Activated naive CD4-positive, alpha-beta T cell treated with anti-CD3 and anti-CD28 coated beads for 36 hours (primary cell): Measurements from ENCODE around the gene RPS24. TPM values are rescaled to one million over a fixed set of nuclear protein-coding genes. Genes with fewer than 3 reads are reported as not detected.

ENCODE experiments used
- CTCF ChIA-PET: fragments of 350-600 bp; sonication (Branson Sonifier 250); formaldehyde crosslinking; loops from one replicate; lab custom pipeline; 2021; ENCODE audit warnings: antibody characterized with exemption; lab: Charles Lee
- DNase-seq: peaks from one replicate; pipeline ENCODE4 v3.0.0-alpha.2; 2020
- H3K27ac Mint-ChIP-seq: one replicate; pipeline ENCODE4 v1.8.0; 2021; ENCODE audit warnings: mild to moderate bottlenecking, mixed read lengths
- H3K27me3 Mint-ChIP-seq: one replicate; pipeline ENCODE4 v1.8.0; 2021; ENCODE audit warnings: low read depth, mixed read lengths
- H3K36me3 Mint-ChIP-seq: one replicate; pipeline ENCODE4 v1.8.0; 2021; ENCODE audit warnings: low read depth, mixed read lengths
- H3K4me1 Mint-ChIP-seq: one replicate; pipeline ENCODE4 v1.8.0; 2021; ENCODE audit warnings: low read depth, mixed read lengths
- H3K4me3 Mint-ChIP-seq: one replicate; pipeline ENCODE4 v1.8.0; 2021; ENCODE audit warnings: mild to moderate bottlenecking, moderate library complexity, mixed read lengths
- H3K9me3 Mint-ChIP-seq: one replicate; pipeline ENCODE4 v1.8.0; 2021; ENCODE audit warnings: mixed read lengths
- intact Hi-C: fragments of 100-400 bp; cut with micrococcal nuclease; formaldehyde crosslinking; loops from one replicate; pipeline ENCODE4 v1.15.1; 2023
- total RNA-seq, 2 experiments: library from RNA; stranded (reverse); gene quantifications; one replicate each; pipeline ENCODE4 v1.2.3, GENCODE V29; 2021

The RPS24 gene
- total RNA-seq, 2 experiments from 2014 or later = 2,424 to 2,524 TPM

DNA sequence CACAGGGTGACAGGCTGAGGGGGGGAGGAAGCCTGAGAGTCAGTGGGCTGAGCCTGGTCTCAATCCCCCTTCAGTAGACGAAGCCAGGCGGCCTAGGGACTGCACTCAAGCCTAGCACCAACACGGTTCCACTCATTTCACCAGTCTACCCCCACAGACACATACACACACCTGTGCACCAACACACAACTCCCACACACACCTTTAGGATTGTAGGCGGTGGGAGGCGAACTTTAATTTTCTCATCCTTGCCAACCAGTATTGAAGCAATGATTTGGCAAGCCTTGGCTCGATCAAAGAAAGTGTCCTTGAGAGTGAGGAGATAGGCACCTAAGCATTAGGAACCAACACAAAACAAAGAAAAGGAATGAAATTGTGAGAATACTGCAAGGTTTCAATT lies 24.0 kb upstream of the RPS24 start:
- DNase-seq = no peak
- Mint-ChIP-seq H3K36me3 (peaks cover 46% of the 10 kb centered on the region), H3K4me1 (no peaks in the 10 kb centered on the region), H3K27ac (no peak overlapping the region), H3K4me3 (no peak overlapping the region), H3K9me3 (no peaks in the 10 kb centered on the region), H3K27me3 (no peaks in the 10 kb centered on the region)
- intact Hi-C loops = no loop called here
- CTCF ChIA-PET = interaction anchor here (0.6 to 0.7 kb wide), 2 partner anchors 191 to 290 kb away, joined by 3 read pairs; no protein-coding TSS in a partner anchor

DNA sequence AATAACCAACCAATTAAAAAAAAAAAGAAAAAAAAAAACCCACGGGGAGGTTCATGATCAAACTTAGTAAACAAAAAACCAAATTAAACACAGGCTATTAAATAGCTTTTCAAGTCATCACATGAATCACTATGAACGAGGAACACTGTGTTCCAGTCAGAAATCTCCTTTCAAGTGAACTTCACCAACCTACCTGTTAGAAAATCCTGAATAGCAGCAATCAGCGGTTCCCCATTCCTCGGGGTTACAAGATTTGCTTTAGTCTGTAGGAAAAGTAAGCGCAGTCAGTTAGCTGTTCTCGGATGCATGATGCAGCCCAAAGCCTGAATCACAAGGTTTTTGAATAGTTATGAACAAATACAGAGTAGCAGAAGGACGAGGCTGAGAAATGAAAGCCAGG lies 23.4 kb upstream of the RPS24 start:
- Mint-ChIP-seq H3K4me1 (no peaks in the 10 kb centered on the region), H3K27me3 (no peaks in the 10 kb centered on the region), H3K27ac (no peak overlapping the region), H3K4me3 (no peak overlapping the region), H3K9me3 (no peaks in the 10 kb centered on the region), H3K36me3 (peaks cover 47% of the 10 kb centered on the region)
- CTCF ChIA-PET = interaction anchor here (0.6 kb wide), 1 partner anchor 290 kb away, joined by 3 read pairs; no protein-coding TSS in a partner anchor
- intact Hi-C loops = no loop called here
- DNase-seq = no peak

DNA sequence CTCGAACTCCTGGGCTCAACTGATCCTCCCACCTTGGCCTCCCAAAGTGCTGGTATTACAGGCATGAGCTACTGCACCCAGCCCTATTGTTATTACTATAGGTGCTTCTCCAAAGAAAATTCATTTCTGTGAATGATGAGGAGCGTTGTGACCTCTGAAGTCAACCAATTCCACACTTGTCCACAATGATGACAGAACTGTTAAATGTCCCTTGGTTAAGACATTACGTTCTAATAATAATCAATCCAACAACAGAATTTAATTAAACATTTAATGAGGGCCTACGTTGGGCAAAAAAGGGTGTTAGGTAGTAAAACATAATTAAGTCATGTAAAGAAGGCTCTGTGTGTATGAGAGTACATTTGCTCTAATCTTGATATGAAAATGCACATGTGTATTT lies 22.6 kb upstream of the RPS24 start:
- intact Hi-C loops = no loop called here
- CTCF ChIA-PET = no interaction called here
- Mint-ChIP-seq H3K4me1 (no peaks in the 10 kb centered on the region), H3K9me3 (no peaks in the 10 kb centered on the region), H3K27ac (no peak overlapping the region), H3K4me3 (no peak overlapping the region), H3K36me3 (peaks cover 42% of the 10 kb centered on the region), H3K27me3 (no peaks in the 10 kb centered on the region)
- no peak for DNase-seq

DNA sequence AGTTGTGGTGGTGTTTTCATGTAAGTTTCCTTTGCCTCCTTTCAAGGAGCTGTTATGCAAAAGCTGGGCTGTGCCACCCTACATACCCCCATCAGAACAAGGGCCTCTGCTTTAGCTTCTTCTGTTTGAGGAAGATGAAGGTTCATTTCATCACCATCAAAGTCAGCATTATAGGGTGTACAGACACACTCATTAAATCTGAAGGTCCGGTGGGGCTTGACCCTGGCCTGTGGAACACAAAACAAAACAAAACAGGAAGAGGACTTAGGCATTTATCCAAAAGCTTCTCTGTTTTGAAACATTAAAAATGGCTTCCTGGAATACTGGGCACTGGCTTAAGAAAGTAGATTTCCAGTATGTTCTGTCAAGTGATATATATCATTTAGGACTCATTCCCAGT lies 20.1 kb upstream of the RPS24 start:
- peaks cover 35% of the 10 kb centered on the region for H3K36me3 Mint-ChIP-seq
- no peaks in the 10 kb centered on the region for H3K4me1 Mint-ChIP-seq
- no peaks in the 10 kb centered on the region for H3K9me3 Mint-ChIP-seq
- H3K27ac Mint-ChIP-seq = no peak overlapping the region
- intact Hi-C loops = no loop called here
- no peak for DNase-seq
- no peaks in the 10 kb centered on the region for H3K27me3 Mint-ChIP-seq
- CTCF ChIA-PET = interaction anchor here (0.6 kb wide), 1 partner anchor 9 kb away, joined by 4 read pairs; no protein-coding TSS in a partner anchor
- H3K4me3 Mint-ChIP-seq = no peak overlapping the region

DNA sequence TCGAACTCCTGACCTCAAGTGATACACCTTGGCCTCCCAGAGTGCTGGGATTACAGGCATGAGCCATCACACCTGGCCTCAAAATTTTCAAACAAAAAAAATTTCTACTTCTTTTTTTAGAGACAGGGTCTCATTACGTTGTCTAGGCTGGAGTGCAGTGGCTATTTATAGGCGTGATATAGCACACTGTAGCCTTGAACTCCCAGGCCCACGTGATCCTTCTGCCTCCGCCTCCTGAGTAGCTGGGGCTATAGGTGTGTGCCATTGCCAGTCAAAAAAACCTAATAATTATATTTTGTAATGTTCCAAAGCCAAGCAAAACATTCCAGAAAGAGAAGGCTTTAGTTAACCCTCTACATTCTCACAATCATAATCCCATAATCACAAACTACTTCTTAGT lies 18.1 kb upstream of the RPS24 start:
- Mint-ChIP-seq H3K27ac (no peak overlapping the region), H3K4me1 (no peaks in the 10 kb centered on the region), H3K4me3 (no peak overlapping the region), H3K9me3 (no peaks in the 10 kb centered on the region), H3K36me3 (peaks cover 26% of the 10 kb centered on the region), H3K27me3 (no peaks in the 10 kb centered on the region)
- no peak for DNase-seq
- CTCF ChIA-PET = interaction anchor here (0.6 kb wide), 1 partner anchor 41 kb away, joined by 4 read pairs; no protein-coding TSS in a partner anchor
- intact Hi-C loops = no loop called here

DNA sequence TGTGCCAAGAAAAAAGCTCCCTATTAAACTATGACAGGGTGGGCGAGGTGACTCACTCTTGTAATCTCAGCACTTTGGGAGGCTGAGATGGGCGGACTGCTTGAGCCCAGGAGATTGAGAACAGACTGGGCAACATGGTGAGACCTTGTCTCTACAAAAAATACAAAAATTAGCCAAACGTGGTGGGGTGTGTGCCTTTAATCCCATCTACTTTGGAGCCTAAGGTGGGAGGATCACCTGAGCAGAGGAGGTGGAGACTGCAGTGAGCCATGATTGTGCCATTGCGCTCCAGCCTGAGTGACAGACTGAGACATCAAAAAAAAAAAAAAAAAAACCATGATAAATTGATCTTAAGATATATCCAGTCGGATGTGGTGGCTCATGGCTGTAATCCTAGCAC lies 15.8 kb upstream of the RPS24 start:
- H3K4me3 Mint-ChIP-seq = no peak overlapping the region
- CTCF ChIA-PET = interaction anchor here (1.1 kb wide), 1 partner anchor 9 kb away, joined by 5 read pairs; no protein-coding TSS in a partner anchor
- H3K27ac Mint-ChIP-seq = no peak overlapping the region
- no peak for DNase-seq
- no peaks in the 10 kb centered on the region for H3K27me3 Mint-ChIP-seq
- no peaks in the 10 kb centered on the region for H3K9me3 Mint-ChIP-seq
- no peaks in the 10 kb centered on the region for H3K4me1 Mint-ChIP-seq
- peaks cover 39% of the 10 kb centered on the region for H3K36me3 Mint-ChIP-seq
- intact Hi-C loops = no loop called here

DNA sequence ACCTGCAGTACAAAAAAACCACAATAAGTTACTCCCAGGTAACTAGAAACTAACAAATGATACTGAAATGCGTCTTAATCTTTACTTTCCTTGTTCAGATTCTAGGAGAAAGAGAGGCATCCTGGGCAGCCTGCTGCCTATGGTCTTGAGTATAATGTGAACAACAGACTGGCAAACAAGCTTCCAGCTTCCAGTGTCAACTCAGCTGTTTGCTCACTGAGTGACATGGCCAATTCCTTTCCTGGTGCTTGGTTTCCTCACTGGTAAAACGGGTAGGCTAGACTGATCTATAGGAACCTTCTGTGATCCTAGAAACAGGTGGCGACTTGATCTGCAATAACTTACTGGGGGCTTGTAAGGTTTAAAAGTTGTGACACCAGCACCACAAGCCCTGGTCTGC lies 14.4 kb upstream of the RPS24 start:
- Mint-ChIP-seq H3K9me3 (no peaks in the 10 kb centered on the region), H3K4me3 (no peak overlapping the region), H3K27ac (no peak overlapping the region), H3K4me1 (no peaks in the 10 kb centered on the region), H3K27me3 (no peaks in the 10 kb centered on the region), H3K36me3 (peaks cover 35% of the 10 kb centered on the region)
- intact Hi-C loops = no loop called here
- CTCF ChIA-PET = no interaction called here
- no peak for DNase-seq

DNA sequence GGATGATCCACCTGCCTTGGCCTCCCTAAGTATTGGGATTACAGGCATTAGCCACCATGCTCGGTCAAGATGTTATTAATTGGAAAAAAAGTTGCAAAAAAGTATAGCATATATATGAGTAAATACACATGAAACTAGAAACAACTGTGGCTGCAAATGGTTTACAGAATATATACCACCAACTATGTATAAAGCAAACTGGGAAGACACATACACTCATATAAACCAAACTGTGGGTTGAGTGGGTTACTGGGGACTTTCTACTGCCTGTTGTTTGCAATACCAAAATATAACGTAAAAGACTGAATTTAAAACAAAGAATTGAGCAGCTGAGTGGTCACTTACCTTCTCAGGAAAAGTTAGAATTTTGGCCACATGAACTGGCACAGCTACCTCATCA lies 12.5 kb upstream of the RPS24 start:
- Mint-ChIP-seq H3K4me1 (peaks cover 3% of the 10 kb centered on the region), H3K36me3 (peaks cover 47% of the 10 kb centered on the region)

DNA sequence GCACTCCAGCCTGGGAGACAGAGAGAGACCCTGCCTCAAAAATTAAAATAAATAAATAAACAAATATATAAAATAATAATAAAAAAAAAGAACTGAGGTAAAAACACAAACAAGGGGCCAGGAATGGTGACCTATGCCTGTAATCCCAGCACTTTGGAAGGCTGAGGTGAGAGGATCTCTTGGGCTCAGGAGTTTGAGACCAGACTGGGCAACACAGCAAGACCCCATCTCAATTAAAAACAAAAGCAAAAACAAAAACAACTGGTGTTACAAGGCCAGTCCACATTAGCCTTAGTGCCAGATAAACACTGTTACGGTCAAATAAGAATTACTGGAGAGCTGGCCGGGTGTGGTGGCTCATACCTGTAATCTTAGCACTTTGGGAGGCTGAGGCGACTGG lies 9.9 kb upstream of the RPS24 start:
- Mint-ChIP-seq H3K36me3 (peaks cover 46% of the 10 kb centered on the region), H3K27me3 (no peaks in the 10 kb centered on the region), H3K9me3 (no peaks in the 10 kb centered on the region), H3K4me3 (no peak overlapping the region), H3K4me1 (peaks cover 25% of the 10 kb centered on the region), H3K27ac (no peak overlapping the region)
- intact Hi-C loops = no loop called here
- CTCF ChIA-PET = no interaction called here
- no peak for DNase-seq

More for the DNA sequence above, 12.5 kb upstream of the RPS24 start:
- no peaks in the 10 kb centered on the region for H3K27me3 Mint-ChIP-seq
- no peaks in the 10 kb centered on the region for H3K9me3 Mint-ChIP-seq
- no peak overlapping the region for H3K4me3 Mint-ChIP-seq
- no peak overlapping the region for H3K27ac Mint-ChIP-seq
- intact Hi-C loops = no loop called here
- CTCF ChIA-PET = interaction anchor here (1.0 kb wide), 1 partner anchor 8 kb away, joined by 3 read pairs; the partner anchor contains the start of gene POLR3A
- no peak for DNase-seq

DNA sequence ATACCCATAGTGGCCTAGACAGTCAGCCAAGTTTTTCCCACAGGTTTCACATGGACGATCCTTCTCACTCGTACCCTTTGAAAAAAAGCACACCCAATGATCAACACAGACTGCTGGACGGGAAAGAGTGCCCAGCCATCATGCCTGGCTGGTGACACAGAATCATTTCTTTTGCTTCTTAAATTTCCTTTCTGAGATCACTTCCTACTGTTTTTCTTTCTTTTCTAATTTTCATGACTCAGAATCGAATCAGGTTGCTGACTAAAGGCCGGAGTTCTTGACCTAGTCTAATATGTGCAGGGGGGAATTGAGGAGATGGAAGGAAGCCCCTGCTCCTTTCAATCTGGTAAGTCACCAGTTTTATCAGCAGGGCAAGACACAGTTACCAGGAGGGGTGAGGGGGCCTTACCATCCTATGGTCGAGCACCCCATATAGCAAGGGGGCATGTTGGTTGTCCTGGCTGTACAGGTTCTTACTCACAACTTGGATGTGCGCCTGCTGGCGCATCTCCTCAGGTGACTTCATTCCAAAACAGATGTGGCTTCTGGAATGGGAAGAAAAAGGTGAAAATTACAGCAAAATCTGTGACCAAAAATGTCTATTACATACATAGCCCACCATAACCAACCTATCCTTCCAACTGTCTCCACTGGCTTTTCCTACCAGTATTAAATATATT lies 7.8 kb upstream of the RPS24 start:
- Mint-ChIP-seq H3K4me1 (peaks cover 37% of the 10 kb centered on the region), H3K9me3 (no peaks in the 10 kb centered on the region), H3K4me3 (no peak overlapping the region), H3K27ac (no peak overlapping the region), H3K27me3 (no peaks in the 10 kb centered on the region), H3K36me3 (peaks cover 43% of the 10 kb centered on the region)
- DNase-seq = no peak
- CTCF ChIA-PET = no interaction called here
- intact Hi-C loops = loop anchor here (5.0 kb wide), 1 partner anchor 309 kb away; no protein-coding TSS in a partner anchor

DNA sequence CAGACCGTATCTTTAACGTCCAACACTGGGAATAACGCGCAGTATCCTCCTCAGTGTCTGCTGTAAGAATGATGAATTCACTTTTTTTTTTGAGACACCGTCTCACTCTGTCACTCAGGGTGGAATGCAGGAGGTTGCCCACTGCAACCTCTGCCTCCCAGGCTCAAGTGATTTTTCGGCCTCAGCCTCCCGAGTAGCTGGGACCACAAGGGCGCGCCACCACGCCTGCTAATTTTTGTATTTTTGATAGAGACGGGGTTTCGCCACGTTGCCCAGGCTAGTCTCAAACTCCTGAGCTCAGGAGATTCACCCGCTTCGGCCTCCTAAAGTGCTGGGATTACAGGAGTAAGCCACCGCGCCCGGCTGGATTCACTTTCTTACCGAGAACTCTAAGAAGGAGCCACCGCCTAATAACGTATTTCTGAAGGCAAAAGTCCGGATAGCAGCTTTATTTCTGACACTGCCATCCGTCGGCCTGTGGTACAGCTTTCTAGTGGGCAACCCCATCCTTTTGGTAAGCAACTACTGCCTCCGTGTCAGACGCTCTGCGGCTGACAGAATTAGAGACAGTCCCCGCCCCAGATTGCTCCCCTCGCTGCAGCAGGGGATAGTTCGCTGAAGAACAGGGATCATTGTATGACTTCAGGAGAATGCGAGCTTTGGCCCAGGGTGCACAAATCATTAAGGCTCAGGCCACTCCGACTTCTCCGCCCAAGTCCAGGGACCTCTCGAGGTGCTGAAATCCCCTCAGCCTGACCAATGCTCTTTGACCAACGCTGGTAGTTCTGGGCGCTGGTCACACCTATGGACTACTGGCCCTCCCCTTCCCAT lies 5.0 kb upstream of the RPS24 start:
- peaks cover 37% of the 10 kb centered on the region for H3K4me1 Mint-ChIP-seq

More for the DNA sequence above, 5.0 kb upstream of the RPS24 start:
- peaks cover 24% of the 10 kb centered on the region for H3K36me3 Mint-ChIP-seq
- H3K4me3 Mint-ChIP-seq = peak overlapping the region; percentile 98
- CTCF ChIA-PET = interaction anchor here (3.1 kb wide), 1 partner anchor 19 kb away, joined by 12 read pairs; no protein-coding TSS in a partner anchor
- H3K27me3 Mint-ChIP-seq = no peaks in the 10 kb centered on the region
- H3K27ac Mint-ChIP-seq = peak overlapping the region; percentile 93
- no peaks in the 10 kb centered on the region for H3K9me3 Mint-ChIP-seq
- intact Hi-C loops = loop anchor here (1.0 to 5.0 kb wide), 5 partner anchors 102 to 311 kb away; partner anchors contain the start of gene DLG5
- peak; percentile 43 for DNase-seq
